GM23248 (cell line): Measurements from ENCODE around the gene HECTD1. TPM values are rescaled to one million over a fixed set of nuclear protein-coding genes. Genes with fewer than 3 reads are reported as not detected.

Experiments
- DNase-seq: peaks from one replicate; pipeline ENCODE4 v3.0.0-alpha.2; 2015
- H2AFZ ChIP-seq: fragments of 200-600 bp; sonication (generic); 2 replicates; pipeline ENCODE4 v1.6.1; 2016; ENCODE audit warnings: antibody characterized with exemption
- H3F3A ChIP-seq: fragments of 200-600 bp; sonication (generic); 2 replicates; pipeline ENCODE4 v1.6.1; 2016; ENCODE audit warnings: mild to moderate bottlenecking, antibody characterized with exemption, mixed run types; ENCODE audit not compliant: insufficient read depth
- H3K27ac ChIP-seq: fragments of 200-600 bp; sonication (generic); 2 replicates; pipeline ENCODE4 v1.5.1; 2016; ENCODE audit warnings: mild to moderate bottlenecking
- H3K27me3 ChIP-seq: fragments of 200-600 bp; sonication (generic); replicated peaks from 2 replicates; pipeline ENCODE4 v1.6.1; 2016; ENCODE audit warnings: mild to moderate bottlenecking; ENCODE audit not compliant: insufficient read depth
- H3K36me3 ChIP-seq: fragments of 200-600 bp; sonication (generic); 2 replicates; pipeline ENCODE4 v1.6.1; 2016; ENCODE audit warnings: low read depth, mild to moderate bottlenecking
- H3K4me1 ChIP-seq: fragments of 200-600 bp; sonication (generic); 2 replicates; pipeline ENCODE4 v1.6.1; 2016; ENCODE audit warnings: mild to moderate bottlenecking; ENCODE audit not compliant: insufficient read depth
- H3K4me2 ChIP-seq: fragments of 200-600 bp; sonication (generic); one replicate; pipeline ENCODE4 v1.6.1; 2016; ENCODE audit warnings: mild to moderate bottlenecking; ENCODE audit not compliant: unreplicated experiment
- H3K4me3 ChIP-seq: fragments of 200-600 bp; sonication (generic); 2 replicates; pipeline ENCODE4 v1.5.1; 2016; ENCODE audit warnings: mild to moderate bottlenecking
- H3K79me2 ChIP-seq: fragments of 200-600 bp; sonication (generic); 2 replicates; pipeline ENCODE4 v1.6.1; 2016; ENCODE audit warnings: mild to moderate bottlenecking; ENCODE audit not compliant: insufficient read depth
- H3K9ac ChIP-seq: fragments of 200-600 bp; sonication (generic); 2 replicates; pipeline ENCODE4 v1.6.1; 2016; ENCODE audit warnings: mild to moderate bottlenecking
- H3K9me2 ChIP-seq: fragments of 200-600 bp; sonication (generic); 2 replicates; pipeline ENCODE4 v1.6.1; 2016; ENCODE audit warnings: mixed run types, mild to moderate bottlenecking, moderate library complexity; ENCODE audit not compliant: insufficient read depth
- H3K9me3 ChIP-seq: fragments of 200-600 bp; sonication (generic); one replicate; pipeline ENCODE4 v1.6.1; 2017; ENCODE audit warnings: low read depth
- H4K20me1 ChIP-seq: fragments of 200-600 bp; sonication (generic); 2 replicates; pipeline ENCODE4 v1.6.0; 2016; ENCODE audit not compliant: insufficient read depth
- EZH2 ChIP-seq: fragments of 200-600 bp; sonication (generic); IDR thresholded peaks from 2 replicates; pipeline ENCODE4 v1.6.1; 2018; ENCODE audit warnings: antibody characterized with exemption, mild to moderate bottlenecking; ENCODE audit not compliant: insufficient read depth, poor library complexity, severe bottlenecking
- EZH2phosphoT487 ChIP-seq: fragments of 200-600 bp; sonication (generic); IDR thresholded peaks from 2 replicates; pipeline ENCODE4 v1.6.1; 2018; ENCODE audit warnings: antibody characterized with exemption, moderate library complexity, mild to moderate bottlenecking, low read depth; ENCODE audit not compliant: insufficient read depth
- WGBS, 2 experiments: methylation state at CpG; one replicate each; pipeline ENCODE4 v1.1.6; 2015 to 2017; ENCODE audit warnings: low lambda C conversion rate in 2 of 2, low coverage in 1 of 2; ENCODE audit errors: missing lambda C conversion rate in 2 of 2; 5-methylcytosine and 5-hydroxymethylcytosine counted together
- in situ Hi-C: fragments of 300-500 bp; cut with MboI; formaldehyde crosslinking; loops from 2 replicates; pipeline ENCODE4 v1.15.0; 2020
- polyA plus RNA-seq: library from polyadenylated mRNA; unstranded; fragments of >200 nt; fragmentation: Nextera tagmentation; extraction: Ambion mirVana; gene quantifications from 2 replicates; pipeline ENCODE4 v1.2.1, GENCODE V29; 2016
- total RNA-seq: library from RNA; depleted of rRNA; stranded (reverse); fragments of >200 nt; shearing (Covaris generic); gene quantifications from 2 replicates; pipeline ENCODE4 v1.2.3, GENCODE V29; 2014

The HECTD1 gene
- total and polyA plus RNA-seq, 2 experiments from 2014 or later = 44.5 to 145 TPM

GRCh38 chr14:31223331-31223730, 15.7 kb upstream of the HECTD1 start:
- H3K27me3 ChIP-seq = no peaks in the 10 kb centered on the region
- no peak for TF ChIP-seq EZH2
- no peak for TF ChIP-seq EZH2phosphoT487
- H3K4me3 ChIP-seq = no peak overlapping the region
- no peak overlapping the region for H3K4me2 ChIP-seq
- no peak overlapping the region for H3K9ac ChIP-seq
- H3K9me2 ChIP-seq = no peaks in the 10 kb centered on the region
- H3K4me1 ChIP-seq = peaks cover 7% of the 10 kb centered on the region; the same call in 1 of the 2 replicates
- no peaks in the 10 kb centered on the region for H4K20me1 ChIP-seq
- 0 out of 2 replicates have a peak, but pooled peaks cover under 1% of the 10 kb centered on the region for H3F3A ChIP-seq
- DNase-seq = no peak
- H3K36me3 ChIP-seq = no peaks in the 10 kb centered on the region
- 41 to 56% methylated on average over 3 of the region's 3 CpGs for WGBS, 2 experiments
- H2AFZ ChIP-seq = no peak overlapping the region
- H3K27ac ChIP-seq = no peak overlapping the region
- H3K79me2 ChIP-seq = no peaks in the 10 kb centered on the region
- in situ Hi-C loops = no loop called here
- H3K9me3 ChIP-seq = no peaks in the 10 kb centered on the region

GRCh38 chr14:31222834-31223233, 15.2 kb upstream of the HECTD1 start:
- Histone ChIP-seq H2AFZ (no peak overlapping the region), H3K4me1 (peaks cover 7% of the 10 kb centered on the region; the same call in 1 of the 2 replicates), H3K9ac (no peak overlapping the region), H3K9me3 (no peaks in the 10 kb centered on the region), H3K36me3 (no peaks in the 10 kb centered on the region), H3K27ac (no peak overlapping the region), H3F3A (no peaks in the 10 kb centered on the region), H3K4me3 (no peak overlapping the region), H3K4me2 (no peak overlapping the region), H3K79me2 (no peaks in the 10 kb centered on the region), H4K20me1 (no peaks in the 10 kb centered on the region), H3K9me2 (no peaks in the 10 kb centered on the region), H3K27me3 (no peaks in the 10 kb centered on the region)
- TF ChIP-seq EZH2phosphoT487 (no peak), EZH2 (no peak)
- in situ Hi-C loops = no loop called here
- 98 to 100% methylated on average over 1 of the region's 1 CpG for WGBS, 2 experiments
- no peak for DNase-seq

- in situ Hi-C loops = no loop called here
- H2AFZ ChIP-seq = no peak overlapping the region
- TF ChIP-seq EZH2phosphoT487 = no peak
Observed at GRCh38 chr14:31221266-31221665, 13.7 kb upstream of the HECTD1 start.

GRCh38 chr14:31219169-31219568, 11.6 kb upstream of the HECTD1 start:
- Histone ChIP-seq H3K79me2 (no peaks in the 10 kb centered on the region), H3K4me3 (no peak overlapping the region), H3K9me2 (no peaks in the 10 kb centered on the region), H3K27me3 (no peaks in the 10 kb centered on the region), H3K36me3 (no peaks in the 10 kb centered on the region), H3K4me1 (peaks cover 7% of the 10 kb centered on the region; the same call in 1 of the 2 replicates), H4K20me1 (no peaks in the 10 kb centered on the region), H2AFZ (no peak overlapping the region), H3F3A (no peaks in the 10 kb centered on the region), H3K4me2 (no peak overlapping the region), H3K9ac (no peak overlapping the region), H3K27ac (no peak overlapping the region), H3K9me3 (no peaks in the 10 kb centered on the region)
- in situ Hi-C loops = no loop called here
- WGBS, 2 experiments = 69 to 73% methylated on average over 3 of the region's 3 CpGs
- no peak for TF ChIP-seq EZH2phosphoT487
- TF ChIP-seq EZH2 = no peak
- peak; percentile 46 for DNase-seq

More at GRCh38 chr14:31221266-31221665, 13.7 kb upstream of the HECTD1 start:
- no peaks in the 10 kb centered on the region for H3F3A ChIP-seq
- H3K27ac ChIP-seq = no peak overlapping the region
- peaks cover 7% of the 10 kb centered on the region; the same call in 1 of the 2 replicates for H3K4me1 ChIP-seq
- no peaks in the 10 kb centered on the region for H4K20me1 ChIP-seq
- no peaks in the 10 kb centered on the region for H3K9me3 ChIP-seq
- H3K4me2 ChIP-seq = no peak overlapping the region
- H3K36me3 ChIP-seq = no peaks in the 10 kb centered on the region
- no peak for DNase-seq
- no peak overlapping the region for H3K4me3 ChIP-seq
- 70 to 81% methylated on average over 2 of the region's 2 CpGs for WGBS, 2 experiments
- no peaks in the 10 kb centered on the region for H3K9me2 ChIP-seq
- H3K9ac ChIP-seq = no peak overlapping the region
- H3K27me3 ChIP-seq = no peaks in the 10 kb centered on the region
- H3K79me2 ChIP-seq = no peaks in the 10 kb centered on the region

GRCh38 chr14:31216359-31216758, 8.8 kb upstream of the HECTD1 start:
- Histone ChIP-seq H3K36me3 (no peaks in the 10 kb centered on the region), H3K79me2 (no peaks in the 10 kb centered on the region), H3K9me3 (no peaks in the 10 kb centered on the region), H3K9me2 (no peaks in the 10 kb centered on the region), H3K4me3 (no peak overlapping the region), H3K4me1 (peaks cover 7% of the 10 kb centered on the region; the same call in 1 of the 2 replicates), H4K20me1 (no peaks in the 10 kb centered on the region), H3K4me2 (no peak overlapping the region), H3F3A (no peaks in the 10 kb centered on the region), H2AFZ (no peak overlapping the region), H3K27me3 (no peaks in the 10 kb centered on the region), H3K9ac (no peak overlapping the region), H3K27ac (no peak overlapping the region)
- in situ Hi-C loops = no loop called here
- WGBS, 2 experiments = 96 to 98% methylated on average over 6 to 9 of the region's 9 CpGs
- no peak for DNase-seq
- TF ChIP-seq EZH2 (no peak), EZH2phosphoT487 (no peak)
